H9 (cell line): ENCODE data around the gene FGFR3. TPM values are rescaled to one million over a fixed set of nuclear protein-coding genes. Genes with fewer than 3 reads are reported as not detected.

Experiments
- DNase-seq: peaks from one replicate; pipeline ENCODE4 v3.0.0-alpha.2; 2017
- H2AFZ ChIP-seq: one replicate; pipeline ENCODE4 v1.6.1; 2013; ENCODE audit warnings: mild to moderate bottlenecking, low read length, control low read depth, moderate library complexity
- H2AK5ac ChIP-seq: 2 replicates; pipeline ENCODE4 v1.6.1; 2013; ENCODE audit warnings: low read length, control low read depth, mixed read lengths; ENCODE audit not compliant: insufficient read length
- H2BK120ac ChIP-seq: one replicate; pipeline ENCODE4 v1.6.1; 2013; ENCODE audit warnings: low read depth, mild to moderate bottlenecking, low read length, control low read depth, inconsistent platforms; ENCODE audit not compliant: poor library complexity, severe bottlenecking
- H2BK12ac ChIP-seq: 2 replicates; pipeline ENCODE4 v1.6.1; 2013; ENCODE audit warnings: low read length, control low read depth, mixed read lengths, low read depth; ENCODE audit not compliant: insufficient read length
- H2BK15ac ChIP-seq: 2 replicates; pipeline ENCODE4 v1.6.1; 2013; ENCODE audit warnings: low read depth, low read length, control low read depth
- H2BK20ac ChIP-seq: one replicate; pipeline ENCODE4 v1.6.1; 2013; ENCODE audit warnings: low read depth, mild to moderate bottlenecking, low read length, control low read depth, inconsistent platforms; ENCODE audit not compliant: poor library complexity, severe bottlenecking
- H2BK5ac ChIP-seq: 2 replicates; pipeline ENCODE4 v1.6.1; 2013; ENCODE audit warnings: low read length, control low read depth, mixed read lengths; ENCODE audit not compliant: insufficient read length
- H3K14ac ChIP-seq: 2 replicates; pipeline ENCODE4 v1.6.1; 2013; ENCODE audit warnings: low read length, control low read depth; ENCODE audit not compliant: insufficient read depth
- H3K18ac ChIP-seq: 2 replicates; pipeline ENCODE4 v1.6.1; 2013; ENCODE audit warnings: low read depth, mild to moderate bottlenecking, mixed read lengths, low read length, control low read depth; ENCODE audit not compliant: insufficient read length
- H3K23ac ChIP-seq: 2 replicates; pipeline ENCODE4 v1.6.1; 2013; ENCODE audit warnings: low read length, control low read depth, mixed read lengths, low read depth; ENCODE audit not compliant: insufficient read length
- H3K23me2 ChIP-seq: 2 replicates; pipeline ENCODE4 v1.6.1; 2013; ENCODE audit warnings: low read depth, mild to moderate bottlenecking, mixed read lengths, low read length, control low read depth; ENCODE audit not compliant: insufficient read length, poor library complexity, severe bottlenecking
- H3K27ac ChIP-seq: 2 replicates; pipeline ENCODE4 v1.5.1; 2013; ENCODE audit warnings: low read length, control low read depth, mixed read lengths, low read depth; ENCODE audit not compliant: insufficient read length
- H3K27me3 ChIP-seq: 2 replicates; pipeline ENCODE4 v1.6.1; 2013; ENCODE audit warnings: low read length, control low read depth, inconsistent platforms; ENCODE audit not compliant: insufficient read depth
- H3K4ac ChIP-seq: 2 replicates; pipeline ENCODE4 v1.6.1; 2013; ENCODE audit warnings: low read depth, mild to moderate bottlenecking, control low read depth, inconsistent platforms, low read length, moderate library complexity
- H3K4me1 ChIP-seq: 2 replicates; pipeline ENCODE4 v1.6.1; 2013; ENCODE audit warnings: low read length, control low read depth, inconsistent platforms; ENCODE audit not compliant: insufficient read depth
- H3K4me2 ChIP-seq: 2 replicates; pipeline ENCODE4 v1.6.1; 2013; ENCODE audit warnings: low read length, control low read depth, mixed read lengths; ENCODE audit not compliant: insufficient read length, insufficient read depth
- H3K56ac ChIP-seq: 2 replicates; pipeline ENCODE4 v1.6.1; 2013; ENCODE audit warnings: low read depth, mild to moderate bottlenecking, mixed read lengths, low read length, control low read depth; ENCODE audit not compliant: insufficient read length
- H3K79me1 ChIP-seq: 2 replicates; pipeline ENCODE4 v1.6.1; 2013; ENCODE audit warnings: low read depth, mild to moderate bottlenecking, moderate library complexity, low read length, control low read depth, inconsistent platforms; ENCODE audit not compliant: insufficient read depth, poor library complexity, severe bottlenecking
- H3K79me2 ChIP-seq: 2 replicates; pipeline ENCODE4 v1.6.1; 2013; ENCODE audit warnings: low read length, control low read depth, inconsistent platforms; ENCODE audit not compliant: insufficient read depth
- H3K9ac ChIP-seq: 2 replicates; pipeline ENCODE4 v1.6.1; 2013; ENCODE audit warnings: low read length, control low read depth, mixed read lengths; ENCODE audit not compliant: insufficient read length; ENCODE audit errors: extremely low read depth
- H3K9me3 ChIP-seq: one replicate; pipeline ENCODE4 v1.6.1; 2013; ENCODE audit warnings: low read depth, low read length, inconsistent platforms; ENCODE audit not compliant: control insufficient read depth
- H3T11ph ChIP-seq: one replicate; pipeline ENCODE4 v1.6.1; 2013; ENCODE audit warnings: mild to moderate bottlenecking, low read length, control low read depth, inconsistent platforms
- H4K20me1 ChIP-seq: one replicate; pipeline ENCODE4 v1.6.1; 2013; ENCODE audit not compliant: control insufficient read depth, insufficient read length, insufficient read depth
- H4K5ac ChIP-seq: 2 replicates; pipeline ENCODE4 v1.6.1; 2013; ENCODE audit warnings: low read depth, mild to moderate bottlenecking, mixed read lengths, low read length, control low read depth; ENCODE audit not compliant: insufficient read length
- H4K8ac ChIP-seq: replicated peaks from 2 replicates; pipeline ENCODE4 v1.6.1; 2013; ENCODE audit warnings: low read length, control low read depth, mixed read lengths, low read depth; ENCODE audit not compliant: insufficient read length
- H4K91ac ChIP-seq: 2 replicates; pipeline ENCODE4 v1.6.1; 2013; ENCODE audit warnings: low read depth, mild to moderate bottlenecking, moderate library complexity, mixed read lengths, low read length, control low read depth; ENCODE audit not compliant: insufficient read length
- H3K27ac Mint-ChIP-seq, 3 experiments: 2 replicates in 2 of 3; 3 replicates in 1 of 3; pipeline ENCODE4 v1.8.0; 2020 to 2021; ENCODE audit warnings: mixed read lengths in 3 of 3, mild to moderate bottlenecking in 1 of 3, moderate library complexity in 1 of 3
- H3K27me3 Mint-ChIP-seq: 2 replicates; pipeline ENCODE4 v1.8.0; 2021; ENCODE audit warnings: low read depth, mild to moderate bottlenecking, moderate library complexity, mixed read lengths
- H3K36me3 Mint-ChIP-seq, 3 experiments: 2 replicates in 2 of 3; 3 replicates in 1 of 3; pipeline ENCODE4 v1.8.0; 2020 to 2021; ENCODE audit warnings: low read depth in 3 of 3, mixed read lengths in 3 of 3; ENCODE audit not compliant: insufficient read depth in 1 of 3
- H3K4me1 Mint-ChIP-seq, 2 experiments: 2 replicates each; pipeline ENCODE4 v1.8.0; 2020; ENCODE audit warnings: mixed read lengths in 2 of 2
- H3K4me3 Mint-ChIP-seq, 2 experiments: 2 replicates in 1 of 2; 3 replicates in 1 of 2; pipeline ENCODE4 v1.8.0; 2020 to 2021; ENCODE audit warnings: mild to moderate bottlenecking in 2 of 2, mixed read lengths in 2 of 2, moderate library complexity in 1 of 2
- H3K9me3 Mint-ChIP-seq, 2 experiments: 2 replicates in 1 of 2; 3 replicates in 1 of 2; pipeline ENCODE4 v1.8.0; 2020; ENCODE audit warnings: mild to moderate bottlenecking in 2 of 2, mixed read lengths in 2 of 2, moderate library complexity in 1 of 2
- CTCF ChIP-seq: fragments of 200-600 bp; sonication (generic); conservative IDR thresholded peaks from 3 replicates; pipeline ENCODE4 v1.8.0; 2021; ENCODE audit warnings: antibody characterized with exemption, mild to moderate bottlenecking
- WGBS: extraction: QIAGEN DNeasy Blood & Tissue Kit; methylation state at CpG from one replicate; pipeline ENCODE4 v1.1.7; 2013; ENCODE audit warnings: missing lambda C conversion rate, low lambda C conversion rate, mixed read lengths; ENCODE audit not compliant: insufficient read length; ENCODE audit errors: extremely low coverage; 5-methylcytosine and 5-hydroxymethylcytosine counted together
- total RNA-seq: library from RNA; stranded (reverse); gene quantifications from 2 replicates; pipeline ENCODE4 v1.2.1, GENCODE V29; 2021

Gene FGFR3
- total RNA-seq, 1 experiment from 2014 or later = 75.7 TPM

GRCh38 chr4:1748465-1748995 is 44.6 kb upstream of the FGFR3 start:
- no peaks in the 10 kb centered on the region for H3K27me3 Mint-ChIP-seq
- no peak overlapping the region for H3K9ac ChIP-seq
- H2BK15ac ChIP-seq = no peak overlapping the region
- peak; percentile 85 for DNase-seq
- H3K14ac ChIP-seq = no peak overlapping the region
- no peaks in the 10 kb centered on the region for H3K9me3 ChIP-seq
- no peak overlapping the region for H2BK5ac ChIP-seq
- H4K5ac ChIP-seq = no peak overlapping the region
- no peak overlapping the region for H3K18ac ChIP-seq
- no peak overlapping the region for H2BK12ac ChIP-seq
- H3K4me2 ChIP-seq = peak overlapping the region; percentile 17
- no peak overlapping the region for H2BK120ac ChIP-seq
- H3K4me1 Mint-ChIP-seq = peaks cover 0 to 12% of the 10 kb centered on the region in 2 experiments; a peak in 1 of 4 replicates
- H3K56ac ChIP-seq = no peak overlapping the region
- H3K4me3 Mint-ChIP-seq = no peak overlapping the region
- H3K23ac ChIP-seq = no peak overlapping the region
- H3K4me1 ChIP-seq = no peaks in the 10 kb centered on the region
- no peak overlapping the region for H3K4ac ChIP-seq
- peaks cover 3 to 21% (median 17%) of the 10 kb centered on the region in 3 experiments; a peak in 6 of 7 replicates for H3K36me3 Mint-ChIP-seq
- H4K20me1 ChIP-seq = no peaks in the 10 kb centered on the region
- no peak overlapping the region for H2AK5ac ChIP-seq
- H2AFZ ChIP-seq = no peak overlapping the region
- no peaks in the 10 kb centered on the region for H3K23me2 ChIP-seq
- no peaks in the 10 kb centered on the region for H3K9me3 Mint-ChIP-seq
- H3K27ac ChIP-seq = no peak overlapping the region
- no peaks in the 10 kb centered on the region for H3K79me1 ChIP-seq
- H4K91ac ChIP-seq = no peak overlapping the region
- H3T11ph ChIP-seq = no peak overlapping the region
- no peak overlapping the region for H3K27ac Mint-ChIP-seq
- H3K79me2 ChIP-seq = no peaks in the 10 kb centered on the region
- TF ChIP-seq CTCF = peak; percentile 97
- H4K8ac ChIP-seq = no peak overlapping the region
- no CpG with 5 or more reads among the region's 29 CpGs for WGBS
- no peaks in the 10 kb centered on the region for H3K27me3 ChIP-seq
- H2BK20ac ChIP-seq = no peak overlapping the region
